WTC11 (cell line): Measurements from ENCODE around the gene SRSF4. TPM values are rescaled to one million over a fixed set of nuclear protein-coding genes. Genes with fewer than 3 reads are reported as not detected.

ENCODE experiments used
- ATAC-seq: fragments of 200-7000 bp; cut with Tn5 transposase; 2 replicates; pipeline ENCODE4 v1.10.0; 2021; ENCODE audit warnings: mild to moderate bottlenecking, moderate library complexity
- CTCF ChIA-PET: fragments of 300-600 bp; sonication (Branson Sonifier 250); formaldehyde crosslinking; loops from one replicate; lab custom pipeline; 2021; ENCODE audit warnings: antibody characterized with exemption; lab: Charles Lee
- POLR2A ChIA-PET: fragments of 350-600 bp; sonication (Branson Sonifier 250); formaldehyde crosslinking; loops from one replicate; lab custom pipeline; 2021; ENCODE audit warnings: antibody characterized with exemption; lab: Charles Lee
- DNase-seq: peaks from one replicate; pipeline ENCODE4 v3.0.0; 2021; ENCODE audit warnings: low spot score
- H3K27ac Mint-ChIP-seq: 2 replicates; pipeline ENCODE4 v1.8.0; 2021; ENCODE audit warnings: mixed read lengths
- H3K27me3 Mint-ChIP-seq: 2 replicates; pipeline ENCODE4 v1.8.0; 2021; ENCODE audit warnings: low read depth, mild to moderate bottlenecking, moderate library complexity, mixed read lengths
- H3K36me3 Mint-ChIP-seq: 2 replicates; pipeline ENCODE4 v1.8.0; 2021; ENCODE audit warnings: mixed read lengths
- H3K4me1 Mint-ChIP-seq: 2 replicates; pipeline ENCODE4 v1.8.0; 2022; ENCODE audit warnings: mixed read lengths
- H3K4me3 Mint-ChIP-seq: 2 replicates; pipeline ENCODE4 v1.8.0; 2021; ENCODE audit warnings: mild to moderate bottlenecking, moderate library complexity, mixed read lengths
- H3K9me3 Mint-ChIP-seq: 2 replicates; pipeline ENCODE4 v1.8.0; 2021; ENCODE audit warnings: mixed read lengths
- ATF1 ChIP-seq: sonication (generic); formaldehyde crosslinking; IDR thresholded peaks from 2 replicates; pipeline ENCODE4 v1.8.1; 2023; ENCODE audit warnings: mild to moderate bottlenecking, moderate library complexity, missing genetic modification reagents
- CTCF ChIP-seq: fragments of 200-600 bp; IDR thresholded peaks from 2 replicates; pipeline ENCODE4 v1.8.0; 2022; ENCODE audit warnings: antibody characterized with exemption
- E2F5 ChIP-seq: sonication (generic); formaldehyde crosslinking; IDR thresholded peaks from 2 replicates; pipeline ENCODE4 v1.8.1; 2022; ENCODE audit warnings: mild to moderate bottlenecking, moderate library complexity, missing genetic modification reagents
- EMX1 ChIP-seq: fragments of 250-450 bp; sonication (Bioruptor Pico); IDR thresholded peaks from 2 replicates; pipeline ENCODE4 v1.8.0; 2021; ENCODE audit warnings: mild to moderate bottlenecking
- ESRRA ChIP-seq: sonication (generic); formaldehyde crosslinking; IDR thresholded peaks from 2 replicates; pipeline ENCODE4 v1.8.1; 2022; ENCODE audit warnings: mild to moderate bottlenecking, missing genetic modification reagents, borderline replicate concordance
- ETV6 ChIP-seq: sonication (generic); formaldehyde crosslinking; IDR thresholded peaks from 2 replicates; pipeline ENCODE4 v1.8.1; 2022; ENCODE audit warnings: mild to moderate bottlenecking, missing genetic modification reagents
- FOXK1 ChIP-seq: sonication (generic); formaldehyde crosslinking; IDR thresholded peaks from 2 replicates; pipeline ENCODE4 v1.8.0; 2022; ENCODE audit warnings: mild to moderate bottlenecking, moderate library complexity, missing genetic modification reagents
- FOXP1 ChIP-seq: sonication (generic); formaldehyde crosslinking; IDR thresholded peaks from 2 replicates; pipeline ENCODE4 v1.8.0; 2022; ENCODE audit warnings: missing genetic modification reagents, mild to moderate bottlenecking, moderate library complexity, borderline replicate concordance
- JAZF1 ChIP-seq: fragments of 250-450 bp; sonication (Bioruptor Pico); IDR thresholded peaks from 2 replicates; pipeline ENCODE4 v1.9.0; 2021; ENCODE audit warnings: moderate library complexity, mild to moderate bottlenecking, inconsistent platforms
- MLX ChIP-seq: sonication (generic); formaldehyde crosslinking; IDR thresholded peaks from 2 replicates; pipeline ENCODE4 v1.8.1; 2023; ENCODE audit warnings: mild to moderate bottlenecking, missing genetic modification reagents, moderate library complexity
- MYBL2 ChIP-seq: sonication (generic); formaldehyde crosslinking; IDR thresholded peaks from 2 replicates; pipeline ENCODE4 v1.8.1; 2023; ENCODE audit warnings: mild to moderate bottlenecking, moderate library complexity, missing genetic modification reagents
- NFE2L1 ChIP-seq: sonication (generic); formaldehyde crosslinking; IDR thresholded peaks from 2 replicates; pipeline ENCODE4 v1.8.1; 2023; ENCODE audit warnings: missing genetic modification reagents
- NR1H2 ChIP-seq: sonication (generic); formaldehyde crosslinking; IDR thresholded peaks from 2 replicates; pipeline ENCODE4 v1.9.0; 2021; ENCODE audit warnings: mild to moderate bottlenecking, moderate library complexity, missing genetic modification reagents
- OVOL2 ChIP-seq: fragments of 250-450 bp; sonication (Bioruptor Pico); IDR thresholded peaks from 2 replicates; pipeline ENCODE4 v1.9.0; 2021; ENCODE audit warnings: mild to moderate bottlenecking, borderline replicate concordance
- PRDM15 ChIP-seq: sonication (generic); formaldehyde crosslinking; IDR thresholded peaks from 2 replicates; pipeline ENCODE4 v1.8.0; 2022; ENCODE audit warnings: missing genetic modification reagents
- SOX15 ChIP-seq: fragments of 250-450 bp; sonication (Bioruptor Pico); IDR thresholded peaks from 2 replicates; pipeline ENCODE4 v1.9.0; 2021; ENCODE audit warnings: mild to moderate bottlenecking
- TP53 ChIP-seq: sonication (generic); formaldehyde crosslinking; IDR thresholded peaks from 2 replicates; pipeline ENCODE4 v1.8.1; 2023; ENCODE audit warnings: mild to moderate bottlenecking, missing genetic modification reagents
- ZNF396 ChIP-seq: fragments of 250-450 bp; sonication (Bioruptor Pico); IDR thresholded peaks from 2 replicates; pipeline ENCODE4 v1.8.0; 2021; ENCODE audit warnings: mild to moderate bottlenecking, moderate library complexity, borderline replicate concordance
- ZNF671 ChIP-seq: fragments of 250-450 bp; sonication (Bioruptor Pico); IDR thresholded peaks from 2 replicates; pipeline ENCODE4 v1.8.0; 2021; ENCODE audit warnings: mild to moderate bottlenecking
- total RNA-seq: library from RNA; stranded (reverse); gene quantifications from 3 replicates; pipeline ENCODE4 v1.2.3, GENCODE V29; 2021

SRSF4 gene
- total RNA-seq, 1 experiment from 2014 or later: 99.9 TPM

- Mint-ChIP-seq H3K4me1 (peaks cover 23% of the 10 kb centered on the region), H3K27ac (no peak overlapping the region), H3K9me3 (no peaks in the 10 kb centered on the region), H3K36me3 (peaks cover 9% of the 10 kb centered on the region), H3K27me3 (no peaks in the 10 kb centered on the region), H3K4me3 (no peak overlapping the region)
- ATAC-seq (no peak), DNase-seq (no peak)
- CTCF ChIA-PET: interaction anchor here (2.6 to 2.8 kb wide), 2 partner anchors 8 to 221 kb away, joined by 11 to 27 read pairs; partner anchors contain the start of gene TMEM200B
- POLR2A ChIA-PET: no interaction called here
- TF ChIP-seq JAZF1 (CRISPR knock-in tag) (no peak), FOXP1 (CRISPR knock-in tag) (no peak), OVOL2 (CRISPR knock-in tag) (no peak), CTCF (no peak)
Observed at GRCh38 chr1:29114654-29115053, 67.0 kb downstream of the SRSF4 start.

GRCh38 chr1:29113413-29114117 is 68.1 kb downstream of the SRSF4 start:
- Mint-ChIP-seq H3K4me1 (peaks cover 22% of the 10 kb centered on the region), H3K27ac (no peak overlapping the region), H3K27me3 (no peaks in the 10 kb centered on the region), H3K4me3 (no peak overlapping the region), H3K9me3 (no peaks in the 10 kb centered on the region), H3K36me3 (peaks cover 12% of the 10 kb centered on the region)
- peak; percentile 14; the same call in 1 of the 2 replicates for ATAC-seq
- POLR2A ChIA-PET: interaction anchor here (1.1 to 1.5 kb wide), 2 partner anchors 8 to 68 kb away, joined by 5 to 6 read pairs; partner anchors contain the start of gene SRSF4
- CTCF ChIA-PET: interaction anchor here (0.9 to 2.8 kb wide), 8 partner anchors 9 to 236 kb away, joined by 3 to 27 read pairs (median 8); partner anchors contain the start of gene TMEM200B
- TF ChIP-seq PRDM15 (no peak), NFE2L1 (CRISPR knock-in tag) (no peak), FOXK1 (CRISPR knock-in tag) (no peak), EMX1 (CRISPR knock-in tag) (no peak), MYBL2 (CRISPR knock-in tag) (no peak), OVOL2 (CRISPR knock-in tag) (no peak), ZNF671 (CRISPR knock-in tag) (no peak), ESRRA (CRISPR knock-in tag) (no peak), MLX (CRISPR knock-in tag) (no peak), TP53 (CRISPR knock-in tag) (no peak), ETV6 (CRISPR knock-in tag) (no peak)
- DNase-seq: no peak

- peak; percentile 75 for ATAC-seq
- peak overlapping the region; percentile 66; the same call in 1 of the 2 replicates for H3K27ac Mint-ChIP-seq
- H3K27me3 Mint-ChIP-seq: no peaks in the 10 kb centered on the region
- H3K36me3 Mint-ChIP-seq: peaks cover 12% of the 10 kb centered on the region
- H3K9me3 Mint-ChIP-seq: no peaks in the 10 kb centered on the region
- peaks cover 22% of the 10 kb centered on the region for H3K4me1 Mint-ChIP-seq
- ChIA-PET POLR2A (interaction anchor here (1.1 to 1.5 kb wide), 2 partner anchors 9 to 69 kb away, joined by 5 to 6 read pairs; partner anchors contain the start of gene SRSF4), CTCF (interaction anchor here (1.1 to 2.8 kb wide), 8 partner anchors 10 to 236 kb away, joined by 4 to 27 read pairs (median 8); partner anchors contain the start of genes SRSF4 and TMEM200B)
- H3K4me3 Mint-ChIP-seq: no peak overlapping the region; the same call in 1 of the 2 replicates
- no peak for DNase-seq
- TF ChIP-seq ETV6 (CRISPR knock-in tag) (no peak), ATF1 (no peak), ZNF396 (CRISPR knock-in tag) (no peak), SOX15 (no peak), E2F5 (CRISPR knock-in tag) (no peak), PRDM15 (no peak), NR1H2 (CRISPR knock-in tag) (no peak)
Observed at GRCh38 chr1:29112705-29113412, 68.8 kb downstream of the SRSF4 start.
